Cardiac septum (tissue), 1 donor: Measurements from ENCODE around the gene BTBD19. TPM values are rescaled to one million over a fixed set of nuclear protein-coding genes. Genes with fewer than 3 reads are reported as not detected.
"Not testable (repeated sequence)": the region's sequence is repeated elsewhere in the genome, so short reads cannot be mapped to it uniquely, and the experiment has no call there.

Source experiments
- DNase-seq: peaks from one replicate; pipeline ENCODE4 v3.0.0-alpha.2; 2020; ENCODE audit warnings: low spot score
- intact Hi-C: fragments of 100-400 bp; cut with DNase I; formaldehyde crosslinking; loops from one replicate; pipeline ENCODE4 v1.14.0; 2022
- total RNA-seq: library from RNA; stranded (reverse); fragmentation: NEBNext Ultra II Directional; extraction: Animal tissue kit (Norgen Biotek cat#: 25700); gene quantifications from one replicate; pipeline ENCODE4 v1.2.1, GENCODE V29; 2021
- donor health status: DM: no; HTN: no; CAD: no.

Gene BTBD19
- total RNA-seq, 1 donor from 2014 or later: 4.4 TPM

GRCh38 chr1:44822131-44822701, 13.9 kb downstream of the BTBD19 start:
- intact Hi-C loops: no loop called here
- DNase-seq: no peak

- no peak for DNase-seq
- intact Hi-C loops: no loop called here
These were observed 14.7 kb downstream of the BTBD19 start for GRCh38 chr1:44822981-44823451.

- DNase-seq, intact Hi-C loops: not testable (repeated sequence)
These were observed 16.1 kb downstream of the BTBD19 start for GRCh38 chr1:44824392-44824791.

- intact Hi-C loops: no loop called here
- DNase-seq: peak; percentile 87
These were observed 18.3 kb downstream of the BTBD19 start for GRCh38 chr1:44826375-44827196.

- intact Hi-C loops: no loop called here
- DNase-seq: no peak
These were observed 19.1 kb downstream of the BTBD19 start for GRCh38 chr1:44827197-44828002.

GRCh38 chr1:44828003-44828651, 19.8 kb downstream of the BTBD19 start:
- no peak for DNase-seq
- intact Hi-C loops: no loop called here

GRCh38 chr1:44828841-44829440, 20.6 kb downstream of the BTBD19 start:
- no peak for DNase-seq
- intact Hi-C loops: no loop called here

GRCh38 chr1:44829506-44830384, 21.4 kb downstream of the BTBD19 start:
- no peak for DNase-seq
- intact Hi-C loops: no loop called here

GRCh38 chr1:44830900-44831304, 22.6 kb downstream of the BTBD19 start:
- DNase-seq: no peak
- intact Hi-C loops: no loop called here

GRCh38 chr1:44831516-44831915, 23.2 kb downstream of the BTBD19 start:
- intact Hi-C loops: no loop called here
- no peak for DNase-seq

GRCh38 chr1:44832056-44832705, 23.9 kb downstream of the BTBD19 start:
- intact Hi-C loops: no loop called here
- DNase-seq: no peak

- intact Hi-C loops: loop anchor here (2.0 kb wide), 1 partner anchor 36 kb away; no protein-coding TSS in a partner anchor
- no peak for DNase-seq
These were observed 26.0 kb downstream of the BTBD19 start for GRCh38 chr1:44834328-44834727.

- peak; percentile 91 for DNase-seq
- intact Hi-C loops: loop anchor here (2.0 to 5.0 kb wide), 3 partner anchors 37 to 461 kb away; partner anchors contain the start of genes HECTD3 and UROD
These were observed 27.7 kb downstream of the BTBD19 start for GRCh38 chr1:44835738-44836675.

- DNase-seq: peak; percentile 64
- intact Hi-C loops: loop anchor here (5.0 kb wide), 2 partner anchors 174 to 459 kb away; partner anchors contain the start of genes HECTD3 and UROD
These were observed 30.0 kb downstream of the BTBD19 start for GRCh38 chr1:44838294-44838693.

- intact Hi-C loops: loop anchor here (5.0 kb wide), 2 partner anchors 173 to 458 kb away; partner anchors contain the start of genes HECTD3 and UROD
- peak; percentile 54 for DNase-seq
These were observed 31.3 kb downstream of the BTBD19 start for GRCh38 chr1:44839576-44839975.

- intact Hi-C loops: loop anchor here (5.0 kb wide), 1 partner anchor 145 kb away; the partner anchor contains the start of gene EIF2B3
- DNase-seq: peak; percentile 68
These were observed 34.2 kb downstream of the BTBD19 start for GRCh38 chr1:44842486-44842861.
